Measurements from ENCODE around the gene GTPBP6.
"Not testable (repeated sequence)": the region's sequence is repeated elsewhere in the genome, so short reads cannot be mapped to it uniquely, and the experiment has no call there.

Gene GTPBP6

GRCh38 chrX:352582-353314 lies 34.2 kb upstream of the GTPBP6 start:
- DNase-seq = no peak

GRCh38 chrX:352181-352580 lies 33.6 kb upstream of the GTPBP6 start:
- DNase-seq = no peak

GRCh38 chrX:351736-352135 lies 33.1 kb upstream of the GTPBP6 start:
- DNase-seq = no peak

GRCh38 chrX:351324-351641 lies 32.7 kb upstream of the GTPBP6 start:
- DNase-seq = not testable (repeated sequence)

- DNase-seq = no peak
These were observed 32.1 kb upstream of the GTPBP6 start for GRCh38 chrX:350534-351323.

GRCh38 chrX:350148-350533 lies 31.5 kb upstream of the GTPBP6 start:
- DNase-seq = no peak

- DNase-seq = no peak
These were observed 31.1 kb upstream of the GTPBP6 start for GRCh38 chrX:349702-350101.

- no peak for DNase-seq
These were observed 30.6 kb upstream of the GTPBP6 start for GRCh38 chrX:349196-349595.

GRCh38 chrX:348461-349117 lies 30.0 kb upstream of the GTPBP6 start:
- DNase-seq = no peak

- DNase-seq = no peak
These were observed 28.9 kb upstream of the GTPBP6 start for GRCh38 chrX:347351-348117.

GRCh38 chrX:346034-346813 lies 27.6 kb upstream of the GTPBP6 start:
- no peak for DNase-seq

GRCh38 chrX:345020-345925 lies 26.7 kb upstream of the GTPBP6 start:
- DNase-seq = no peak

GRCh38 chrX:344371-344901 lies 25.8 kb upstream of the GTPBP6 start:
- DNase-seq = no peak

GRCh38 chrX:341541-342101 lies 23.0 kb upstream of the GTPBP6 start:
- no peak for DNase-seq

- no peak for DNase-seq
These were observed 22.2 kb upstream of the GTPBP6 start for GRCh38 chrX:340641-341423.

GRCh38 chrX:340121-340520 lies 21.5 kb upstream of the GTPBP6 start:
- DNase-seq = no peak

GRCh38 chrX:338836-339400 lies 20.3 kb upstream of the GTPBP6 start:
- no peak for DNase-seq

- no peak for DNase-seq
These were observed 19.8 kb upstream of the GTPBP6 start for GRCh38 chrX:338281-338835.

All from right kidney (tissue), 1 donor.